Cardiac fibroblast (primary cell): ENCODE results near the gene RFWD3.
A peak's percentile ranks its signal among the peaks of the same experiment; 100 is the strongest.

Experiments
- DNase-seq, 2 donors: peaks; one replicate each; pipeline versions ENCODE4 v3.0.0 to v3.0.0-alpha.2; 2010; ENCODE audit warnings: low read depth in 2 of 2
- H3K4me3 ChIP-seq, 2 donors: replicated peaks in 1 of 2; 1 replicate in 1 of 2; 2 replicates in 1 of 2; pipeline ENCODE4 v1.5.1; 2011; ENCODE audit warnings: low read depth in 2 of 2, low read length in 2 of 2, mild to moderate bottlenecking in 2 of 2, moderate library complexity in 1 of 2
- TF ChIP-seq, protein P1 (sequence below): IDR thresholded peaks from one replicate; pipeline ENCODE4 v1.5.1; 2011; ENCODE audit warnings: low read depth, mild to moderate bottlenecking, low read length, inconsistent platforms

The RFWD3 gene

DNA sequence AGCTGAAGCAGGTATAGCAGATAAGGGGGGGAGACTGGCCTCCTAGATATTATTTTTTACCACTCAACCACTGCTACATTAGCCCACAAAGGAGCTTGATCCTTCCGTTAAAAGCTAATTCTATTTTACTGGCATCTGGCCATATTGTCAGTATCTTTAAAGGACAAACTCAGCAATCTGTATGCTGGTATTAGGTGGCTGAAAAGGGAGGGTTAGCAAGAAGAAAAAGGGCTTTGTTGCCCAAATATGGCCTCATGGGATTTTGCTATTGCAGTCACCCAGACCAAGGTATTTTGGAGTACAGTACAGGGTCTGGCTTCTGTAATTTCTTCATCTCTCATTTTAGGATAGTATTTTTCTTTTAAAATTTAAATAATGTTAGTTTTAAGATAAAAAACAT lies 14.4 kb downstream of the RFWD3 start:
- TF ChIP-seq, protein P1, sequence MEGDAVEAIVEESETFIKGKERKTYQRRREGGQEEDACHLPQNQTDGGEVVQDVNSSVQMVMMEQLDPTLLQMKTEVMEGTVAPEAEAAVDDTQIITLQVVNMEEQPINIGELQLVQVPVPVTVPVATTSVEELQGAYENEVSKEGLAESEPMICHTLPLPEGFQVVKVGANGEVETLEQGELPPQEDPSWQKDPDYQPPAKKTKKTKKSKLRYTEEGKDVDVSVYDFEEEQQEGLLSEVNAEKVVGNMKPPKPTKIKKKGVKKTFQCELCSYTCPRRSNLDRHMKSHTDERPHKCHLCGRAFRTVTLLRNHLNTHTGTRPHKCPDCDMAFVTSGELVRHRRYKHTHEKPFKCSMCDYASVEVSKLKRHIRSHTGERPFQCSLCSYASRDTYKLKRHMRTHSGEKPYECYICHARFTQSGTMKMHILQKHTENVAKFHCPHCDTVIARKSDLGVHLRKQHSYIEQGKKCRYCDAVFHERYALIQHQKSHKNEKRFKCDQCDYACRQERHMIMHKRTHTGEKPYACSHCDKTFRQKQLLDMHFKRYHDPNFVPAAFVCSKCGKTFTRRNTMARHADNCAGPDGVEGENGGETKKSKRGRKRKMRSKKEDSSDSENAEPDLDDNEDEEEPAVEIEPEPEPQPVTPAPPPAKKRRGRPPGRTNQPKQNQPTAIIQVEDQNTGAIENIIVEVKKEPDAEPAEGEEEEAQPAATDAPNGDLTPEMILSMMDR: no peak
- DNase-seq: no peak
- H3K4me3 ChIP-seq: no peak overlapping the region

DNA sequence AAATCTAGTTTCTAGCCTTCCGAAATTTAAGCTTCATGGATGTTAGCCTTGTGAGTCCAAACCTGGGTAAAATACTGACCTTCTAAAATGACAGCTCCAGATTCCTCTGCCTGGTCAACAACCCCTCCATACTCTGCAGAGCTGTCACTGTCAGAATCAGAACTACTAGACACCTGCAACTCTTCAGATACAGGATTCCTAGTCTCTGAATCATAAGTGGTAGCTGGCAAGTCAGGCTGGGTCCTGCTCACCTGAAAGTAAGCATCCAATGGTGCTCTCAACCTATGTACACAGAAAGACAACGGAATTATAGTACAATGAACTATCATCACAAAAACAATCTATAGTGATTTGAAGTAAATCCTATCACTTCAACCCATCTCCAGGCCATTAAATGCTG lies 14.8 kb downstream of the RFWD3 start:
- no peak for DNase-seq
- TF ChIP-seq, protein P1: no peak
- no peak overlapping the region for H3K4me3 ChIP-seq

DNA sequence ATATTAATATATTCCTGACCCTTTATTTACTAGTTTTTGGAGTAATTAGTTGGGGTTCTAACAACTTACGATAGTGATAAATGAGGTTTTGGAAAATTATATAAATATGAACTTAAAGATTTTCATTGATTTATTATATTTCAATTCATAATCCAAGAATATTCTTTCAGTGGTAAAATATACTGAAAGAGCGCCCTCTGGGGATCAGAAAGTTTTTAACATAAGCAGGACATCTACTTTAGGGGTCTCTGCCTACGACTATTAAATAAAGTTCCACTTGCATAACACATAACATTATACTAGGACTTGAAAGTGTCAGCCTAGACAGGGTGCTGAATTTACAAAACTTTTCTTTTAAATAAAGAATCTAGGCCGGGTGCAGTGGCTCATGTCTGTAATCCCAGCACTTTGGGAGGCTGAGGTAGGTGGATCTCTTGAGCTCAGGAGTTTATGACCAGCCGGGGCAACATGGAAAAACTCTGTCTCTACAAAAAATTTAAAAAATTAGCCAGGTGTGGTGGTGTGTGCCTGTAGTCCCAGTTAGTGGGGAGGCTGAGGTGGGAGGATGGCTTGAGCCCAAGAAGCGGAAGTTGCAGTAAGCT lies 15.6 kb downstream of the RFWD3 start:
- TF ChIP-seq, protein P1: peak; percentile 45
- H3K4me3 ChIP-seq: no peak overlapping the region
- peak; percentile 28 to 30 for DNase-seq

DNA sequence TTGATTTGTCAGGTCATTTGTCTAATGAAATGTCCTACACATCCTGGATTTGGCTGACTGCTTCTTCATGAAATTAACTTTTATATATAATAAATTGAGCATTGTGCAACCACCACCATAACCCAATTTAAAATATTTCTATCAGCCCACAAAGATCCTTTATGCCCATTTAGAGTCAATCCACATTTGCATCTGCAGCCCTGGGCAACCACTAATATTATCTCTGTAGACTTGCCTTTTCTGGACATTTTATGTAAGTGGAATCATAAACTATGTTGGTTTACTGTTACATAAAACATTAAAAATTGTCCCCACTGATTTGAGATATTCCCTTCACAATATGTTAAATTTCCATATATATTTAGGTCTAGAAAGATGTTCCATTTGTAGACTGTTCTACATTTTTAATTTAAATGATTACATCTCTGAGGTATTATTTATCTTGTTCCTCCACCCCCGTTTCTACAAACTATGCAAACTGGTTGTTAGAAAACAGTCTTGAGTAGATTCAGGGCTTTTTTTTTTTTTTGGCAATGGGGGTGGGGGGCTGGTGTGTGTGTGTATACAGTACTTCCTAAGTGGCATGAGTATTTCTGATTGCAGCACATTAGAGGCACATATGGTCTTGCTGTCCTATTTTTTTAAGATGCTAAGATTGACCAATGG lies 16.7 kb downstream of the RFWD3 start:
- no peak overlapping the region for H3K4me3 ChIP-seq
- TF ChIP-seq, protein P1: no peak
- no peak for DNase-seq

DNA sequence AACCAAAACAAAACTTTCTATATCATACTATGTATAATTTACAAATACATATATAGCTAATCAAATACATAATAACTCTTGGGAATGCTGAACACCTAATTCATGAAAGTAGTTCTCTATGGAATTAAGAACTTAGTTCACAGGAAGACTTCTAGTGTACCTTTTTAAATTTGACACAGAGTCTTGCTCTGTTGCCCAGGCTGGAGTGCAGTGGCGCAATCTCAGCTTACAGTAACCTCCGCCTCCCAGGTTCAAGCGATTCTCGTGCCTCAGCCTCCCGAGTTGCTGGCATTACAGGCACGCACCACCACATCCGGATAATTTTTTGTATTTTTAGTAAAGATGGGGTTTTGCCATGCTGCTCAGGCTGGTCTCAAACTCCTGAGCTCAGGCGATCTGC lies 24.7 kb downstream of the RFWD3 start:
- DNase-seq: no peak
- H3K4me3 ChIP-seq: no peak overlapping the region
- TF ChIP-seq, protein P1: no peak

DNA sequence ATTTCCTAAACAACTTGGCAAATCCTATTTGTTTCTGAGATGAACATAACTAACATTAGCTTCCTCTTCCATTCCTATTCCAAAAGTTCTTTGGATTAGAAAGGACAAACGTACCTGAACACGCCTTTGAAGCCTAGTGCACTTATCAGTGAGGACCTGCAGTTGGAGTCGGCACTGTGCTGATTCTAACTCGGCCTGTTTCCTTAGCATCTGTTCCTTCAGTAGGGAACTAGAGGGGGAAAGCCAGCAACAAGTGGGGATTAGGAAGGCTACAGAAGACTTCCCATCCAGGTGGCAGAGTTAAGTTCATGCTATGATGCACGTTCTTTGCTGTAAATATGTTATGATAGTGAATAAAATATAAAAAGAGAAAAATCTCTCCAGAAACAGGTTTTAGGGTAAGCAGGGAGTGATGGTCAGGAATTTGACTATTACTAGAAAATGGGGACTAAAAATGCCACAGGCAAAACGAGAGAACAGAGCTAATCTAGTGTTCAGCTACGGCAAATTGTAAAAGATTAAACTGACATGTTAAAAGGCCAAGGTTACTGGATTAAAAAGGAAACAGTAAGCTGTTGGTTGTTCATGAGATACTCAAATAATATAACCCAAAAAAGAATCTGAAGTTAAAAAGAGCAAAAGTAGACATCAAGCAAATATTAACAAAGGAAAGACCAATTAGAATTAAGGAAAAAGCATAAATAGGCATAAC lies 28.8 kb downstream of the RFWD3 start:
- H3K4me3 ChIP-seq: no peak overlapping the region
- TF ChIP-seq, protein P1: no peak
- no peak for DNase-seq
